ENCODE data around the gene SRSF12.
"Not testable (repeated sequence)": the region's sequence is repeated elsewhere in the genome, so short reads cannot be mapped to it uniquely, and the experiment has no call there.

The SRSF12 gene

GRCh38 chr6:89128256-89128671, 10.4 kb upstream of the SRSF12 start:
- not testable (repeated sequence) for DNase-seq (ENCODE audit: low read depth in 2 of 2)

GRCh38 chr6:89122625-89123024, 4.8 kb upstream of the SRSF12 start:
- no peak for DNase-seq (ENCODE audit: low read depth in 2 of 2)

- DNase-seq (ENCODE audit: low read depth in 2 of 2), result no peak
Measured at GRCh38 chr6:89121934-89122333, 4.1 kb upstream of the SRSF12 start.

GRCh38 chr6:89120371-89120770, 2.5 kb upstream of the SRSF12 start:
- no peak for DNase-seq (ENCODE audit: low read depth in 2 of 2)

GRCh38 chr6:89118931-89119330, 1.1 kb upstream of the SRSF12 start:
- DNase-seq (ENCODE audit: low read depth in 2 of 2), result no peak

GRCh38 chr6:89116702-89117101, 1.2 kb downstream of the SRSF12 start:
- DNase-seq (ENCODE audit: low read depth in 2 of 2), result no peak

GRCh38 chr6:89111933-89112332, 5.9 kb downstream of the SRSF12 start:
- DNase-seq (ENCODE audit: low read depth in 2 of 2), result no peak

- no peak for DNase-seq (ENCODE audit: low read depth in 2 of 2)
Measured at GRCh38 chr6:89110284-89110683, 7.6 kb downstream of the SRSF12 start.

- DNase-seq (ENCODE audit: low read depth in 2 of 2), result no peak
Measured at GRCh38 chr6:89100114-89100513, 17.8 kb downstream of the SRSF12 start.

GRCh38 chr6:89098461-89098860, 19.4 kb downstream of the SRSF12 start:
- DNase-seq (ENCODE audit: low read depth in 2 of 2), result no peak

- no peak for DNase-seq (ENCODE audit: low read depth in 2 of 2)
Measured at GRCh38 chr6:89087881-89088280, 30.0 kb downstream of the SRSF12 start.

- DNase-seq (ENCODE audit: low read depth in 2 of 2), result no peak
Measured at GRCh38 chr6:89085409-89086205, 32.3 kb downstream of the SRSF12 start.

GRCh38 chr6:89084954-89085353, 32.9 kb downstream of the SRSF12 start:
- no peak for DNase-seq (ENCODE audit: low read depth in 2 of 2)

- DNase-seq (ENCODE audit: low read depth in 2 of 2), result no peak
Measured at GRCh38 chr6:89084542-89084941, 33.3 kb downstream of the SRSF12 start.

GRCh38 chr6:89082486-89082891, 35.4 kb downstream of the SRSF12 start:
- DNase-seq (ENCODE audit: low read depth in 2 of 2), result no peak

GRCh38 chr6:89081423-89082322, 36.2 kb downstream of the SRSF12 start:
- DNase-seq (ENCODE audit: low read depth in 2 of 2), result peak; percentile 95

- DNase-seq (ENCODE audit: low read depth in 2 of 2), result no peak
Measured at GRCh38 chr6:89081129-89081422, 36.8 kb downstream of the SRSF12 start.

- peak; percentile 97 for DNase-seq (ENCODE audit: low read depth in 2 of 2)
Measured at GRCh38 chr6:89080281-89081128, 37.4 kb downstream of the SRSF12 start, which contains the start of gene PNRC1. TSS of gene PNRC1 (plus strand) at chr6:89080751. CDS start at chr6:89080895, 144 bp downstream.

- DNase-seq (ENCODE audit: low read depth in 2 of 2), result peak; percentile 23 to 26
Measured at GRCh38 chr6:89079511-89080234, 38.2 kb downstream of the SRSF12 start.

GRCh38 chr6:89073840-89074239, 44.0 kb downstream of the SRSF12 start:
- no peak for DNase-seq (ENCODE audit: low read depth in 2 of 2)

GRCh38 chr6:89073014-89073620, 44.8 kb downstream of the SRSF12 start:
- DNase-seq (ENCODE audit: low read depth in 2 of 2), result no peak

Data from fibroblast of skin of left biceps (primary cell).